ENCODE data around the gene DMD.

Gene DMD

GRCh38 chrX:32778965-32779364, 432.4 kb downstream of the DMD start:
- TF ChIP-seq CTCF (IDR thresholded peaks at IDR 0.05; ENCODE audit: low read depth, low read length): no peak
- Histone ChIP-seq H3K36me3 (no peaks in the 10 kb centered on the region), H3K4me3 (ENCODE audit: low read depth, low read length) (no peak overlapping the region), H3K27me3 (no peaks in the 10 kb centered on the region), H3K4me1 (no peaks in the 10 kb centered on the region), H3K9me3 (no peaks in the 10 kb centered on the region)
- no peak for DNase-seq

GRCh38 chrX:32774966-32775365, 436.4 kb downstream of the DMD start:
- TF ChIP-seq CTCF (IDR thresholded peaks at IDR 0.05; ENCODE audit: low read depth, low read length): no peak

GRCh38 chrX:32749070-32749469, 462.3 kb downstream of the DMD start:
- no peak for DNase-seq
- H3K4me1 ChIP-seq: no peaks in the 10 kb centered on the region
- no peaks in the 10 kb centered on the region for H3K9me3 ChIP-seq
- no peaks in the 10 kb centered on the region for H3K36me3 ChIP-seq
- no peak overlapping the region for H3K4me3 ChIP-seq (ENCODE audit: low read depth, low read length)
- no peak for TF ChIP-seq CTCF (IDR thresholded peaks at IDR 0.05; ENCODE audit: low read depth, low read length)
- no peaks in the 10 kb centered on the region for H3K27me3 ChIP-seq

More at GRCh38 chrX:32774966-32775365, 436.4 kb downstream of the DMD start:
- Histone ChIP-seq H3K27me3 (no peaks in the 10 kb centered on the region), H3K4me3 (ENCODE audit: low read depth, low read length) (no peak overlapping the region), H3K4me1 (no peaks in the 10 kb centered on the region), H3K9me3 (no peaks in the 10 kb centered on the region), H3K36me3 (no peaks in the 10 kb centered on the region)
- DNase-seq: no peak

GRCh38 chrX:32745323-32745722, 466.0 kb downstream of the DMD start:
- no peak for DNase-seq
- H3K4me3 ChIP-seq (ENCODE audit: low read depth, low read length): no peak overlapping the region
- H3K27me3 ChIP-seq: no peaks in the 10 kb centered on the region
- no peaks in the 10 kb centered on the region for H3K36me3 ChIP-seq
- H3K4me1 ChIP-seq: no peaks in the 10 kb centered on the region
- no peak for TF ChIP-seq CTCF (IDR thresholded peaks at IDR 0.05; ENCODE audit: low read depth, low read length)
- H3K9me3 ChIP-seq: no peaks in the 10 kb centered on the region

- no peak for DNase-seq
- TF ChIP-seq CTCF (IDR thresholded peaks at IDR 0.05; ENCODE audit: low read depth, low read length): no peak
- Histone ChIP-seq H3K9me3 (no peaks in the 10 kb centered on the region), H3K27me3 (no peaks in the 10 kb centered on the region), H3K36me3 (no peaks in the 10 kb centered on the region), H3K4me3 (ENCODE audit: low read depth, low read length) (no peak overlapping the region), H3K4me1 (no peaks in the 10 kb centered on the region)
Measured at GRCh38 chrX:32744921-32745320, 466.4 kb downstream of the DMD start.

GRCh38 chrX:32741910-32742309, 469.4 kb downstream of the DMD start:
- TF ChIP-seq CTCF (IDR thresholded peaks at IDR 0.05; ENCODE audit: low read depth, low read length): no peak
- H3K27me3 ChIP-seq: no peaks in the 10 kb centered on the region

More at GRCh38 chrX:32741910-32742309, 469.4 kb downstream of the DMD start:
- H3K9me3 ChIP-seq: no peaks in the 10 kb centered on the region
- H3K4me1 ChIP-seq: no peaks in the 10 kb centered on the region
- no peak overlapping the region for H3K4me3 ChIP-seq (ENCODE audit: low read depth, low read length)
- H3K36me3 ChIP-seq: no peaks in the 10 kb centered on the region
- DNase-seq: no peak

All from BE2C (cell line).